ENCODE results near the gene ZIC4. TPM values are rescaled to one million over a fixed set of nuclear protein-coding genes. Genes with fewer than 3 reads are reported as not detected.

The ZIC4 gene
- total RNA-seq, 2 experiments from 2014 or later: not detected

DNA sequence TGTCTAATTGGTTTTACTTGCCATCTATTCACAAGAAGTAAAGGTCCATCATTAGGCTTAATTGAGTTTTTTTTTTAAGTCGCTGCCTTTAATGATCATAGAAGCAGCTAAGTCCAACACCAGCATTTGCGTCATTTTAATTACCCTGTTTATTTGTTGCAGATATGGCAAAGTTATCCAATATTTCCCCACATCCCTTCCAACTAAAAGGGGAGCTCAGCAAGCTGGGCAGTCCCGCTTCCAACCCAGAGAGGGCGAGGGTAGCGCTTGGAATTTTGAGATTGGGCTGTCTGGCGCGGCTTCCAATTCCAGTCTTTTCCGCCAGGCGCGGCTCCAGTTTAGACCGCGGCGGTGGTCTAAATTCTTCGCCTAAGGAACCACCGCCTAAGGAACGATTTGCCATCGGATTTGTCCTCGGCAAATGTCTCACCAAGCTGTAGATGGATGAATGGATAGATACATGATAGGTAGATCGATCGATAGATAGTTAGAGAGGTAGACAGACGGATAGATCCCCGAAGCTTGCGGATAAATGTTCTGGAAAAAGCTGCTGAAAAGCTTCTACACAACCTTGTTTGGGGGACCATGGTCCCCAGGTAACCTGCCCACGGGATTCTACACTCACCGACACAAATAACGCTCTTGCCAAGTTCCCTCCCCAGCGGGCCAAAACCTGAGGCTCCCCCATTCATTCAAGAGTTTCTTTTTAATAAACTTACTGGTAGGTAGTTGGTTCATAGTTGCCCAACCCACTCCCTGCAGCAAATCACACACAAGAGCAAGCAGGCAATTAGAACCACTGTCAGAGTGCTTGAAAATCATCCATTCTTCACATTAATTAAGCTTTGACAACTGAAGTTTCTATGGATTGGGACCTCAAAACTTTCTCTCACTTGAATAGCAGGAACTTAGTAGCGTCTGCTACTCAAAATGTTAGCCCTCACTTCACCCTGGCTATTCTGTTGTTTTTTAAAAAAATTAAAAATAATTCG lies 49.1 kb downstream of the ZIC4 start:
- H3K27ac ChIP-seq (ENCODE audit: low read depth in 1 of 2, low read length in 2 of 2): no peak overlapping the region
- TF ChIP-seq, protein P1, sequence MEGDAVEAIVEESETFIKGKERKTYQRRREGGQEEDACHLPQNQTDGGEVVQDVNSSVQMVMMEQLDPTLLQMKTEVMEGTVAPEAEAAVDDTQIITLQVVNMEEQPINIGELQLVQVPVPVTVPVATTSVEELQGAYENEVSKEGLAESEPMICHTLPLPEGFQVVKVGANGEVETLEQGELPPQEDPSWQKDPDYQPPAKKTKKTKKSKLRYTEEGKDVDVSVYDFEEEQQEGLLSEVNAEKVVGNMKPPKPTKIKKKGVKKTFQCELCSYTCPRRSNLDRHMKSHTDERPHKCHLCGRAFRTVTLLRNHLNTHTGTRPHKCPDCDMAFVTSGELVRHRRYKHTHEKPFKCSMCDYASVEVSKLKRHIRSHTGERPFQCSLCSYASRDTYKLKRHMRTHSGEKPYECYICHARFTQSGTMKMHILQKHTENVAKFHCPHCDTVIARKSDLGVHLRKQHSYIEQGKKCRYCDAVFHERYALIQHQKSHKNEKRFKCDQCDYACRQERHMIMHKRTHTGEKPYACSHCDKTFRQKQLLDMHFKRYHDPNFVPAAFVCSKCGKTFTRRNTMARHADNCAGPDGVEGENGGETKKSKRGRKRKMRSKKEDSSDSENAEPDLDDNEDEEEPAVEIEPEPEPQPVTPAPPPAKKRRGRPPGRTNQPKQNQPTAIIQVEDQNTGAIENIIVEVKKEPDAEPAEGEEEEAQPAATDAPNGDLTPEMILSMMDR (IDR thresholded peaks at IDR 0.05): no peak
- no peak overlapping the region for H3K4me3 ChIP-seq (ENCODE audit: low read length)
- no peaks in the 10 kb centered on the region for H3K36me3 ChIP-seq (ENCODE audit: insufficient read depth, low read length)
- Mint-ChIP-seq H3K27me3 (peaks cover 95% of the 10 kb centered on the region), H3K36me3 (ENCODE audit: low read depth) (no peaks in the 10 kb centered on the region), H3K4me1 (ENCODE audit: low read depth) (no peaks in the 10 kb centered on the region), H3K9me3 (peaks cover 13% of the 10 kb centered on the region), H3K27ac (no peak overlapping the region), H3K4me3 (no peak overlapping the region)
- no peak for DNase-seq
- intact Hi-C loops (cut with DNase I, micrococcal nuclease): no loop called here
- peaks cover 69 to 85% of the 10 kb centered on the region in 2 experiments for H3K27me3 ChIP-seq (ENCODE audit: control insufficient read depth in 1 of 2, insufficient read depth in 2 of 2, low read length in 2 of 2)
- no peak for ATAC-seq (ENCODE audit: poor library complexity)
- ChIA-PET CTCF (no interaction called here), POLR2A (no interaction called here)
- peaks cover 5 to 30% of the 10 kb centered on the region in 2 experiments for H3K9me3 ChIP-seq (ENCODE audit: control insufficient read depth in 1 of 2, insufficient read depth in 1 of 2, low read length in 2 of 2)
- no peaks in the 10 kb centered on the region for H3K4me1 ChIP-seq (ENCODE audit: insufficient read depth, low read length)

DNA sequence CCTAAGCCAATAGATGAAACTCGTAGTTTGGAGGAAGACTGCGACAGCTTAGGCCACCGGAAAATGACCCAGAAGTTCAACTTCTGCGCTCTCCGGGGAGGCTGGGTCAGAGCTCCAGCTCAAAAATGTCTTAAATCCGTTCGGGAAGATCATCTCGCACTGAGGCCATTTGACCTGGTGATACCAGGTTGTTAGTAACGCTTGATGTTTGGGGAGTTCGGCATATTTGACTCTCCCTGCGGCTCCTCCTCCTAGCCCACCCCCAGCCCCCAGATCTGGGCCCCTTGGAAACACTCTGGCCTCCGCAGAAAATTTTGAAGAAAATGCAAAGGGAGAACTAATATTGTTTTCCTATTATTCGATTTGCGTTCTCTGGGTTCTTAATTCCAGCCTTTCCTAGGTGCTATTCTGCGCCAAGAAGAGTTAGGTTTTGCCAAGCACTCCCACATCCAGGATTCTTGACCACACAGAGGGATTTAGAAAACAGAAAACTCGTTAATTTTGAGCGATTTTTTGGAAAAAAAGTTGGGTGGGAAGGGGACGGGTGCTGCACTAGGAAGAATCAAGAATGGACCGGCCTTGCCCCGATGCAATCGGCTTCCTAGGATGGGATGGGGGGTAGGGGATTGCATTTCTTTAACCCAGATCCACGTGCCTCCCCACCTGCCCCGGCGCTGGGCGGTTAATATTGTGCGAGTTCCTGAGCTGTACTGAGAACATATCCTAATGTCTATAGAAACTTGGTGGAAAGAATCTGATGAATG lies 50.0 kb downstream of the ZIC4 start:
- DNase-seq: no peak
- Mint-ChIP-seq H3K4me1 (ENCODE audit: low read depth) (no peaks in the 10 kb centered on the region), H3K36me3 (ENCODE audit: low read depth) (no peaks in the 10 kb centered on the region), H3K4me3 (no peak overlapping the region), H3K9me3 (peaks cover 13% of the 10 kb centered on the region), H3K27me3 (peaks cover 88% of the 10 kb centered on the region), H3K27ac (no peak overlapping the region)
- Histone ChIP-seq H3K27ac (ENCODE audit: low read depth in 1 of 2, low read length in 2 of 2) (no peak overlapping the region), H3K4me1 (ENCODE audit: insufficient read depth, low read length) (no peaks in the 10 kb centered on the region), H3K4me3 (ENCODE audit: low read length) (no peak overlapping the region), H3K36me3 (ENCODE audit: insufficient read depth, low read length) (no peaks in the 10 kb centered on the region), H3K9me3 (ENCODE audit: control insufficient read depth in 1 of 2, insufficient read depth in 1 of 2, low read length in 2 of 2) (peaks cover 5 to 26% of the 10 kb centered on the region in 2 experiments), H3K27me3 (ENCODE audit: control insufficient read depth in 1 of 2, insufficient read depth in 2 of 2, low read length in 2 of 2) (peaks cover 64 to 76% of the 10 kb centered on the region in 2 experiments)
- intact Hi-C loops (cut with DNase I, micrococcal nuclease): no loop called here
- ChIA-PET CTCF (no interaction called here), POLR2A (no interaction called here)
- TF ChIP-seq, protein P1 (IDR thresholded peaks at IDR 0.05): no peak
- no peak for ATAC-seq (ENCODE audit: poor library complexity)

DNA sequence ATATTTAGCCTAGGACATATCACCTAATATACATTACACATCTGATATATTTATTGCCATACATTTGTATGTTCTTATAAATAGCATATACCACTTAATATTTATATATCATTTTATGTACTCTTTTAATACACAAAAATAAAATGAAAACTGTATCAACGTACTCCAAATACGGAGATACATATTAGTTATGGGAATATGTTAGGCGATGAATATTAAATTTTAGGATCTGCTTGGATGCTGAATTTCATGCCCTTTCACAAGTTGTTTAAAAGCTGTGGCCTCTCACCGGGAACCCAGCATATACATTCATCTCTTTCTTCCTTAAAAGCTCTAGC lies 50.6 kb downstream of the ZIC4 start:
- no peak for ATAC-seq (ENCODE audit: poor library complexity)

More for the DNA sequence above, 50.6 kb downstream of the ZIC4 start:
- TF ChIP-seq, protein P1 (IDR thresholded peaks at IDR 0.05): no peak
- Histone ChIP-seq H3K4me1 (ENCODE audit: insufficient read depth, low read length) (no peaks in the 10 kb centered on the region), H3K36me3 (ENCODE audit: insufficient read depth, low read length) (no peaks in the 10 kb centered on the region), H3K4me3 (ENCODE audit: low read length) (no peak overlapping the region), H3K27me3 (ENCODE audit: control insufficient read depth in 1 of 2, insufficient read depth in 2 of 2, low read length in 2 of 2) (peaks cover 59 to 70% of the 10 kb centered on the region in 2 experiments), H3K9me3 (ENCODE audit: control insufficient read depth in 1 of 2, insufficient read depth in 1 of 2, low read length in 2 of 2) (peaks cover 5 to 22% of the 10 kb centered on the region in 2 experiments), H3K27ac (ENCODE audit: low read depth in 1 of 2, low read length in 2 of 2) (no peak overlapping the region)
- no peak for DNase-seq
- no peak overlapping the region for H3K4me3 Mint-ChIP-seq
- no peaks in the 10 kb centered on the region for H3K36me3 Mint-ChIP-seq (ENCODE audit: low read depth)
- peaks cover 83% of the 10 kb centered on the region for H3K27me3 Mint-ChIP-seq
- H3K4me1 Mint-ChIP-seq (ENCODE audit: low read depth): no peaks in the 10 kb centered on the region
- ChIA-PET POLR2A (no interaction called here), CTCF (no interaction called here)
- peaks cover 8% of the 10 kb centered on the region for H3K9me3 Mint-ChIP-seq
- H3K27ac Mint-ChIP-seq: no peak overlapping the region
- intact Hi-C loops (cut with DNase I, micrococcal nuclease): no loop called here
